Lower leg skin (tissue), 4 donors: ENCODE data around the gene PAK1IP1. TPM values are rescaled to one million over a fixed set of nuclear protein-coding genes. Genes with fewer than 3 reads are reported as not detected.
A peak's percentile ranks its signal among the peaks of the same experiment; 100 is the strongest.

Source experiments
- DNase-seq, 2 donors: peaks; one replicate each; pipeline ENCODE4 v3.0.0-alpha.2; 2019; ENCODE audit warnings: low spot score in 2 of 2
- H3K4me3 ChIP-seq: fragments of 200-600 bp; sonication (generic); 2 replicates; pipeline ENCODE4 v1.5.1; 2017; ENCODE audit warnings: mild to moderate bottlenecking, low read depth; ENCODE audit not compliant: poor library complexity, severe bottlenecking
- POLR2A ChIP-seq, 2 donors: fragments of 450-650 bp; IDR thresholded peaks; one replicate each; pipeline ENCODE4 v1.6.1; 2016 to 2017; ENCODE audit warnings: antibody characterized with exemption in 2 of 2, mild to moderate bottlenecking in 1 of 2, moderate library complexity in 1 of 2
- WGBS, 2 donors: methylation state at CpG; one replicate each; pipeline ENCODE4 v1.1.5; 2018; 5-methylcytosine and 5-hydroxymethylcytosine counted together
- intact Hi-C: fragments of 100-400 bp; cut with DNase I; formaldehyde crosslinking; loops from one replicate; pipeline ENCODE4 v1.15.0; 2023; ENCODE audit warnings: low total_unique reads
- total RNA-seq, 4 donors: library from RNA; depleted of rRNA; stranded (reverse); fragments of >200 nt; gene quantifications; one replicate each; pipeline ENCODE4 v1.1.0, GENCODE V29; 2016
- TF ChIP-seq, protein P1 (sequence below), 3 donors: fragments of 450-650 bp; IDR thresholded peaks; one replicate each; pipeline ENCODE4 v1.5.1; 2016; ENCODE audit warnings: antibody characterized with exemption in 3 of 3, mild to moderate bottlenecking in 3 of 3, moderate library complexity in 2 of 3

The PAK1IP1 gene
- total RNA-seq, 4 donors from 2014 or later: 5.5 to 13.2 (median 8.0) TPM

DNA sequence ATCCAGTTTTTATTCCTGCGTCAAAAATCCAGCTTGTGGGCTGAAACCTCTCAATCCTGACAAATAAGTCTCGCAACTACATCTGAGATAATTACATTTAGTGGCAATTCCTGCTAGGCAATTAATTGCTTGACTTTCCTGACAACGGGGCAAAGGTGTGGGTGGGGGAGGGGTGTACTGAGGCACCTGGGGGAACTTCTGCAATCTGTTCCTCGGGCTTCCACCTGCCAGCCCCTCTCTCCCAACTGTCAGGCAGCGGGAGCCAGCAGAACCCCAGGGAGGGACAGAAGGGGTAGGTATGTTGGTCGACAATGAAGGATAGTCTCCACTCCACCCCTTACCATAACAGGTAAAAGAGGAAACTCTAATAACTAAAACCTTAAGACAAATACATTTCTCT is 7.2 kb upstream of the PAK1IP1 start:
- TF ChIP-seq, protein P1, sequence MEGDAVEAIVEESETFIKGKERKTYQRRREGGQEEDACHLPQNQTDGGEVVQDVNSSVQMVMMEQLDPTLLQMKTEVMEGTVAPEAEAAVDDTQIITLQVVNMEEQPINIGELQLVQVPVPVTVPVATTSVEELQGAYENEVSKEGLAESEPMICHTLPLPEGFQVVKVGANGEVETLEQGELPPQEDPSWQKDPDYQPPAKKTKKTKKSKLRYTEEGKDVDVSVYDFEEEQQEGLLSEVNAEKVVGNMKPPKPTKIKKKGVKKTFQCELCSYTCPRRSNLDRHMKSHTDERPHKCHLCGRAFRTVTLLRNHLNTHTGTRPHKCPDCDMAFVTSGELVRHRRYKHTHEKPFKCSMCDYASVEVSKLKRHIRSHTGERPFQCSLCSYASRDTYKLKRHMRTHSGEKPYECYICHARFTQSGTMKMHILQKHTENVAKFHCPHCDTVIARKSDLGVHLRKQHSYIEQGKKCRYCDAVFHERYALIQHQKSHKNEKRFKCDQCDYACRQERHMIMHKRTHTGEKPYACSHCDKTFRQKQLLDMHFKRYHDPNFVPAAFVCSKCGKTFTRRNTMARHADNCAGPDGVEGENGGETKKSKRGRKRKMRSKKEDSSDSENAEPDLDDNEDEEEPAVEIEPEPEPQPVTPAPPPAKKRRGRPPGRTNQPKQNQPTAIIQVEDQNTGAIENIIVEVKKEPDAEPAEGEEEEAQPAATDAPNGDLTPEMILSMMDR (IDR thresholded peaks at IDR 0.05): no peak
- no peak for TF ChIP-seq POLR2A (IDR thresholded peaks at IDR 0.05)
- DNase-seq: no peak
- WGBS, 2 donors: 46% methylated on average over 6 of the region's 6 CpGs
- intact Hi-C loops: no loop called here
- H3K4me3 ChIP-seq: no peak overlapping the region

DNA sequence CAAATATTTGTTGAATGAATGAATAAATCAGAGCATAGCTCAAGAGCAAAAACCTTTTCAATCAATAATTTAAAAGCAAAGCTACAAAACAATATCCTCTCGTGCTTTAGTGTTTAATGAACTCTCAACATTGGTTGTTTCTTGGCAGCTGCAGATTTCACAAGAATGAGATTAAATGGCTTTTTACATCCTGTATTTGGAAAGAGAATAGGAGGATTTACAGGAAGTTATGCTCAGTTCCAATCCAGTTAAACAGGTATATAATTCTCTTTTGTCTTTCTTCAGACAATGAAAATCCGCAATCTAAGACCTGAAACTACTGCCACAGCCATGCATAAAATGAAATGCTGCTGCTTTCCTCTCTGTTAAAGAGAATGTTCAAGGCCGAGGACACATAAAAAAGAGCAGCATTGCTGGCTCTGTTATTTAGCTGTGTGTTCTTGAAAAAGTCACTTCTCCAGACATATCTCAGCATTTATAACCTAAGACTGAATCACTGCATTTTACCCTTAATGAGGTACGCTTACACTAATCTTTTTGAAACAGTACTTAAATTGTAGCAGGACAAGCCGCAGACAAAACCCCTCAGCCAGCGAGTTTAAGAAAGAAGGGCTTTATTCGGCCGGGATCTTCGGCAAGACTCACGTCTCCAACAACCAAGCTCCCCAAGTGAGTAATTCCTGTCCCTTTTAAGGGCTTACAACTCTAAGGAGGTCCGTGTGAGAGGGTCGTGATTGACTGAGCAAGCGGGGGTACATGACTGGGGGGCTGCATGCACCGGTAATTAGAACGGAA is 3.9 kb upstream of the PAK1IP1 start:
- 73 to 78% methylated on average over 15 of the region's 15 CpGs for WGBS, 2 donors
- H3K4me3 ChIP-seq: no peak overlapping the region
- DNase-seq: no peak
- intact Hi-C loops: no loop called here
- no peak for TF ChIP-seq POLR2A (IDR thresholded peaks at IDR 0.05)
- TF ChIP-seq, protein P1 (IDR thresholded peaks at IDR 0.05): no peak

DNA sequence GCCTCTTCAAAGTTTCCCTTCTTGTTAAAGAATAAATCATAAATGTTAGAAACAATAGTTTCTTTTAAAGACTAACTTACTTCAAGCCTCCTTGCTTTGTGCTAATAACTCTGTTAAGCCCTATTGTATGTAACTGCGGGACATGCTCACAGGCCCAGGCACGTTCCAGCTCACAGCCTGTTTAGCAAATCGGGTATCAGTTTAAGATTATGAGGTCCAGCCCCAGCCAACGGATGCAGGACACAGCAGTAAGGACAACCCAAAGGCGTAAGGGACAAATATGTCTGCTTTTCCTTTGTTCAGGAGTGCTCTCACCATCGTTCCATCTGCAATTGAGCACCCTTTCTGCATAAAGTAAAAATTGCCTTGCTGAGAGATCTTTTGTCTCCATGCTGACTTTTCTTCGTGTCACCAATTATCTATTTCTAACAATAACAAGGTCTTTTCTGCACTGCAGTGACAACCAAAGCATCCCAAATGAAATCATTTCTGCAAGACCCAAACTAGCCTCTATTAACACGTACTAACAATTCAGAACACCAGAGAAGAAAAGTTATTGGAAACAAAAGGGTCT is 1.7 kb upstream of the PAK1IP1 start:
- WGBS, 2 donors: 83 to 89% methylated on average over 8 of the region's 8 CpGs
- DNase-seq: no peak
- TF ChIP-seq, protein P1 (IDR thresholded peaks at IDR 0.05): no peak
- no peak for TF ChIP-seq POLR2A (IDR thresholded peaks at IDR 0.05)
- intact Hi-C loops: no loop called here
- H3K4me3 ChIP-seq: no peak overlapping the region

DNA sequence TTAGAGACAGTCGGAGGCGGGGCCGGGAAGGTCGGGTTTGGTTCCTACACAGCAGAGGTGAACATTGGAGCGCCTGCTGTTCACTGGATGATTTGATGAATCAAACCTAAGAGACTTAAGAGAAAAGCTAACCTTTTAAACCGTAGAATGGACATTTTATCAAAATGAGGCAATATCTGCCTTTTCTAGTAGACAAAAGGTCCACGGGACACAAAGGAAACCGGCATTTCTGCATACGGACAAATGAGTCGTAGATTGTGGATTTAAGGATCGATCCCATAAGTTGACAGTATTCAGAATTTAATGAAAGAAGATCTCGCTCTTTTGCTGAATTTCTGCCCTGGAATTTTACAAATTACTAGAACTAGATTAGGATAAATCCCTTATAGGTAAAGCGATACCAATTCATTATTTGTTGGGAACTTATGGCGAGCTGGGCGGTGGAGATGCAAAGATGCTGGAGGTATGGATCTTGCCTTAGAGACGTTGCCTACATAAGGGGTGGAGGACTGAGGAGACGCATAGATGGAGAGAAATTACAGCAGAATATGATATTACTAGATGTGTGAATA is 400 bp downstream of the PAK1IP1 start:
- TF ChIP-seq, protein P1 (IDR thresholded peaks at IDR 0.05): no peak
- WGBS, 2 donors: 1% methylated on average over 17 of the region's 17 CpGs
- intact Hi-C loops: no loop called here
- DNase-seq: no peak
- peak overlapping the region; percentile 56 for H3K4me3 ChIP-seq

DNA sequence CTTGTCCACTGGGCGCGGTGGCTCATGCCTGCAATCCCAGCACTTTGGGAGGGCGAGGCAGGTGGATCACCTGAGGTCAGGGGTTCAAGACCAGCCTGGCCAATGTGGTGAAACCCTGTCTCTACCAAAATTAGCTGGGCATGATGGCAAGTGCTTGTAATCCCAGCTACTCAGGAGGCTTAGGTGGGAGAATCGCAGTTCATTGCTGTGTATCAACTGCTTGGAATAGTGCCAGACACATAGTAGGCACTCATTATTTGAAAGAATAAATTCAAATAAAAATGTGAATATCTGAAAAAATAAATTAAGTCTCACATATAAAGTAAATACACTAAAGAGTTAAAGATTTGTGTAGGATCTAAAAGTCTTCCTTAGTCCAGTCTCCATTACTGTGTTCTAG is 1.9 kb downstream of the PAK1IP1 start:
- H3K4me3 ChIP-seq: no peak overlapping the region
- TF ChIP-seq, protein P1 (IDR thresholded peaks at IDR 0.05): no peak
- DNase-seq: no peak
- 94 to 95% methylated on average over 4 of the region's 4 CpGs for WGBS, 2 donors
- intact Hi-C loops: no loop called here
